Ectodermal cell (in vitro differentiated cells): Measurements from ENCODE around the gene TMEM242.

Experiments used
- H3K27ac ChIP-seq: 2 replicates; pipeline ENCODE4 v1.7.0; 2013; ENCODE audit warnings: mild to moderate bottlenecking, low read depth, low read length; ENCODE audit not compliant: insufficient read depth, poor library complexity, severe bottlenecking
- H3K27me3 ChIP-seq: 2 replicates; pipeline ENCODE4 v1.7.0; 2013; ENCODE audit warnings: mild to moderate bottlenecking, low read length; ENCODE audit not compliant: insufficient read depth, control insufficient read depth, poor library complexity, severe bottlenecking
- H3K36me3 ChIP-seq: one replicate; pipeline ENCODE4 v1.7.0; 2013; ENCODE audit warnings: low read length; ENCODE audit not compliant: control insufficient read depth, insufficient read depth
- H3K4me1 ChIP-seq: one replicate; pipeline ENCODE4 v1.7.0; 2013; ENCODE audit warnings: low read length; ENCODE audit not compliant: control insufficient read depth, insufficient read depth
- H3K4me3 ChIP-seq: 2 replicates; pipeline ENCODE4 v1.7.0; 2013; ENCODE audit warnings: low read depth, low read length, control low read depth; ENCODE audit not compliant: insufficient read depth
- H3K9me3 ChIP-seq: 2 replicates; pipeline ENCODE4 v1.7.0; 2013; ENCODE audit warnings: mild to moderate bottlenecking, low read length, moderate library complexity; ENCODE audit not compliant: control insufficient read depth
- WGBS, 2 experiments: methylation state at CpG; one replicate each; pipeline ENCODE4 v1.1.7; 2013; ENCODE audit warnings: missing lambda C conversion rate in 2 of 2; 5-methylcytosine and 5-hydroxymethylcytosine counted together

TMEM242 gene

GRCh38 chr6:157305670-157306653, 17.4 kb downstream of the TMEM242 start:
- Histone ChIP-seq H3K4me3 (no peak overlapping the region), H3K27ac (no peak overlapping the region), H3K9me3 (no peaks in the 10 kb centered on the region), H3K36me3 (peaks cover 4% of the 10 kb centered on the region), H3K4me1 (no peaks in the 10 kb centered on the region), H3K27me3 (no peaks in the 10 kb centered on the region)
- WGBS, 2 experiments = 93 to 94% methylated on average over 9 of the region's 9 CpGs

- Histone ChIP-seq H3K4me3 (no peak overlapping the region), H3K9me3 (no peaks in the 10 kb centered on the region), H3K27me3 (no peaks in the 10 kb centered on the region), H3K36me3 (no peaks in the 10 kb centered on the region), H3K4me1 (no peaks in the 10 kb centered on the region), H3K27ac (no peak overlapping the region)
- 95% methylated on average over 12 of the region's 12 CpGs for WGBS, 2 experiments
Measured at GRCh38 chr6:157304899-157305663, 18.2 kb downstream of the TMEM242 start.

GRCh38 chr6:157302736-157303135, 20.6 kb downstream of the TMEM242 start:
- 68 to 74% methylated on average over 4 of the region's 4 CpGs for WGBS, 2 experiments
- Histone ChIP-seq H3K27ac (no peak overlapping the region), H3K4me3 (no peak overlapping the region)

GRCh38 chr6:157300436-157300835, 22.9 kb downstream of the TMEM242 start:
- Histone ChIP-seq H3K36me3 (no peaks in the 10 kb centered on the region), H3K9me3 (no peaks in the 10 kb centered on the region), H3K4me1 (no peaks in the 10 kb centered on the region), H3K27ac (no peak overlapping the region), H3K4me3 (no peak overlapping the region), H3K27me3 (no peaks in the 10 kb centered on the region)
- WGBS, 2 experiments = 95% methylated on average over 12 of the region's 12 CpGs

More at GRCh38 chr6:157302736-157303135, 20.6 kb downstream of the TMEM242 start:
- H3K36me3 ChIP-seq = no peaks in the 10 kb centered on the region
- no peaks in the 10 kb centered on the region for H3K9me3 ChIP-seq
- no peaks in the 10 kb centered on the region for H3K27me3 ChIP-seq
- H3K4me1 ChIP-seq = no peaks in the 10 kb centered on the region

GRCh38 chr6:157300006-157300405, 23.3 kb downstream of the TMEM242 start:
- H3K4me3 ChIP-seq = no peak overlapping the region
- H3K36me3 ChIP-seq = no peaks in the 10 kb centered on the region
- WGBS, 2 experiments = 96% methylated on average over 20 of the region's 20 CpGs
- H3K4me1 ChIP-seq = no peaks in the 10 kb centered on the region
- H3K27me3 ChIP-seq = no peaks in the 10 kb centered on the region
- H3K27ac ChIP-seq = no peak overlapping the region
- no peaks in the 10 kb centered on the region for H3K9me3 ChIP-seq

- WGBS, 2 experiments = 96 to 98% methylated on average over 8 of the region's 9 CpGs
- H3K4me1 ChIP-seq = no peaks in the 10 kb centered on the region
- H3K36me3 ChIP-seq = no peaks in the 10 kb centered on the region
- H3K27ac ChIP-seq = no peak overlapping the region
- H3K9me3 ChIP-seq = no peaks in the 10 kb centered on the region
- no peaks in the 10 kb centered on the region for H3K27me3 ChIP-seq
- H3K4me3 ChIP-seq = no peak overlapping the region
Measured at GRCh38 chr6:157298216-157298724, 25.0 kb downstream of the TMEM242 start.

GRCh38 chr6:157294654-157295053, 28.7 kb downstream of the TMEM242 start:
- H3K4me3 ChIP-seq = no peak overlapping the region
- no peaks in the 10 kb centered on the region for H3K9me3 ChIP-seq
- H3K4me1 ChIP-seq = no peaks in the 10 kb centered on the region
- H3K36me3 ChIP-seq = no peaks in the 10 kb centered on the region
- H3K27ac ChIP-seq = no peak overlapping the region
- H3K27me3 ChIP-seq = no peaks in the 10 kb centered on the region
- 92 to 93% methylated on average over 1 of the region's 2 CpGs for WGBS, 2 experiments

- 86 to 88% methylated on average over 6 of the region's 6 CpGs for WGBS, 2 experiments
- no peaks in the 10 kb centered on the region for H3K36me3 ChIP-seq
- H3K4me3 ChIP-seq = no peak overlapping the region
- no peaks in the 10 kb centered on the region for H3K9me3 ChIP-seq
- H3K27ac ChIP-seq = no peak overlapping the region
- no peaks in the 10 kb centered on the region for H3K27me3 ChIP-seq
- no peaks in the 10 kb centered on the region for H3K4me1 ChIP-seq
Measured at GRCh38 chr6:157293780-157294179, 29.5 kb downstream of the TMEM242 start.

GRCh38 chr6:157292202-157292601, 31.1 kb downstream of the TMEM242 start:
- Histone ChIP-seq H3K27ac (no peak overlapping the region), H3K4me1 (no peaks in the 10 kb centered on the region), H3K36me3 (no peaks in the 10 kb centered on the region), H3K4me3 (no peak overlapping the region), H3K27me3 (no peaks in the 10 kb centered on the region), H3K9me3 (no peaks in the 10 kb centered on the region)
- 100% methylated on average over 1 of the region's 1 CpG for WGBS, 2 experiments

GRCh38 chr6:157291356-157291755, 32.0 kb downstream of the TMEM242 start:
- Histone ChIP-seq H3K27me3 (no peaks in the 10 kb centered on the region), H3K4me3 (no peak overlapping the region), H3K4me1 (no peaks in the 10 kb centered on the region), H3K27ac (no peak overlapping the region), H3K9me3 (no peaks in the 10 kb centered on the region), H3K36me3 (no peaks in the 10 kb centered on the region)
- 80 to 83% methylated on average over 4 of the region's 4 CpGs for WGBS, 2 experiments
